Endothelial cell of umbilical vein (primary cell): ENCODE results near the gene CEP104. TPM values are rescaled to one million over a fixed set of nuclear protein-coding genes. Genes with fewer than 3 reads are reported as not detected.

ENCODE experiments used
- BruUV-seq: library from RNA; stranded (reverse); fragments of 400-500 nt; replicated peaks from 2 replicates; lab custom pipeline; 2021; lab: Mats Ljungman, UMichigan
- CTCF ChIA-PET: fragments of 300-600, 350-600 bp; sonication (Branson Sonifier 250); formaldehyde crosslinking; loops from one replicate; lab custom pipeline; 2021; ENCODE audit warnings: antibody characterized with exemption, inconsistent platforms; lab: Charles Lee
- POLR2A ChIA-PET: fragments of 300-600, 350-600 bp; sonication (Branson Sonifier 250); formaldehyde crosslinking; loops from one replicate; lab custom pipeline; 2021; ENCODE audit warnings: antibody characterized with exemption, inconsistent platforms; lab: Charles Lee
- DNase-seq: peaks from one replicate; pipeline ENCODE4 v3.0.0-alpha.2; 2011; ENCODE audit warnings: low read depth, low spot score
- FAIRE-seq: peaks from 2 replicates; lab custom pipeline; 2011; peaks lifted over from hg19 to GRCh38; lab: Jason Lieb, UNC
- H2AFZ ChIP-seq: 2 replicates; pipeline ENCODE4 v1.6.0; 2012; ENCODE audit warnings: low read depth, low read length, control low read depth, inconsistent platforms
- H3K27ac ChIP-seq: 2 replicates; pipeline ENCODE4 v1.5.1; 2011; ENCODE audit warnings: low read depth, mild to moderate bottlenecking, control low read depth, low read length, moderate library complexity; ENCODE audit not compliant: insufficient read depth
- H3K27me3 ChIP-seq, 2 experiments: 2 replicates each; pipeline versions ENCODE4 v1.6.0 to v1.6.1; 2011; ENCODE audit warnings: low read length in 2 of 2, mixed read lengths in 1 of 2; ENCODE audit not compliant: control insufficient read depth in 2 of 2, insufficient read depth in 2 of 2
- H3K36me3 ChIP-seq, 2 experiments: 2 replicates in 1 of 2; 3 replicates in 1 of 2; pipeline ENCODE4 v1.5.1; 2011; ENCODE audit warnings: low read length in 2 of 2, mild to moderate bottlenecking in 1 of 2, moderate library complexity in 1 of 2; ENCODE audit not compliant: control insufficient read depth in 2 of 2, insufficient read depth in 2 of 2; ENCODE audit errors: extremely low read depth in 1 of 2
- H3K4me1 ChIP-seq: 3 replicates; pipeline ENCODE4 v1.5.1; 2011; ENCODE audit warnings: mild to moderate bottlenecking, low read length; ENCODE audit not compliant: control insufficient read depth, insufficient read depth; ENCODE audit errors: extremely low read depth
- H3K4me2 ChIP-seq: 2 replicates; pipeline ENCODE4 v1.6.1; 2011; ENCODE audit warnings: low read length, control low read depth, mixed read lengths; ENCODE audit not compliant: insufficient read depth
- H3K4me3 ChIP-seq, 3 experiments: fragments of 200-600 bp in 1 of 3; sonication (generic), shearing (Covaris generic) in 1 of 3; replicated peaks in 1 of 3; 2 replicates each; pipeline ENCODE4 v1.5.1; 2011 to 2016; ENCODE audit warnings: control low read depth in 3 of 3, low read length in 3 of 3, mild to moderate bottlenecking in 2 of 3, inconsistent platforms in 1 of 3, low read depth in 1 of 3, moderate library complexity in 1 of 3; ENCODE audit not compliant: insufficient read depth in 1 of 3
- H3K79me2 ChIP-seq: 2 replicates; pipeline ENCODE4 v1.6.0; 2012; ENCODE audit warnings: low read length, inconsistent platforms; ENCODE audit not compliant: control insufficient read depth, insufficient read depth
- H3K9ac ChIP-seq: replicated peaks from 2 replicates; pipeline ENCODE3; 2011; ENCODE audit warnings: low read length, control low read depth; ENCODE audit not compliant: insufficient read depth; ENCODE audit errors: extremely low read depth
- H3K9me1 ChIP-seq: replicated peaks from 3 replicates; pipeline ENCODE4 v1.6.0; 2011; ENCODE audit warnings: mild to moderate bottlenecking, low read length; ENCODE audit not compliant: control insufficient read depth, insufficient read depth; ENCODE audit errors: extremely low read depth
- H3K9me3 ChIP-seq: replicated peaks from 2 replicates; pipeline ENCODE4 v1.5.1; 2012; ENCODE audit warnings: low read length, inconsistent platforms; ENCODE audit not compliant: control insufficient read depth, insufficient read depth
- H4K20me1 ChIP-seq: replicated peaks from 2 replicates; pipeline ENCODE3; 2011; ENCODE audit warnings: mild to moderate bottlenecking, low read length; ENCODE audit not compliant: control insufficient read depth, insufficient read depth; ENCODE audit errors: extremely low read depth
- EZH2 ChIP-seq: IDR thresholded peaks from 2 replicates; pipeline ENCODE4 v1.6.1; 2012; ENCODE audit warnings: borderline replicate concordance, low read depth, mild to moderate bottlenecking, moderate library complexity, low read length, inconsistent platforms; ENCODE audit not compliant: severe bottlenecking
- POLR2AphosphoS5 ChIP-seq: IDR thresholded peaks from 2 replicates; pipeline ENCODE4 v1.6.1; 2012; ENCODE audit warnings: low read depth, mild to moderate bottlenecking, control low read depth, low read length, moderate library complexity; ENCODE audit not compliant: insufficient read depth
- dilution Hi-C: fragments of 300-500 bp; cut with MboI; formaldehyde crosslinking; loops from one replicate; pipeline ENCODE4 v1.15.0; 2019; ENCODE audit warnings: low sequenced_read_pairs; ENCODE audit not compliant: extremely low pct_ligation_motif_present
- intact Hi-C: fragments of 100-400 bp; cut with micrococcal nuclease; formaldehyde crosslinking; loops from one replicate; pipeline ENCODE4 v1.10.0; 2022
- polyA plus RNA-seq, 4 experiments: library from polyadenylated mRNA; depleted of rRNA in 3 of 4; stranded (reverse) in 3 of 4; unstranded in 1 of 4; fragments of >200 nt; gene quantifications; 2 replicates each; pipeline versions ENCODE4 v1.2.1 to v1.2.3, GENCODE V29; 2011 to 2012; ENCODE audit warnings: missing spikeins in 1 of 4
- total RNA-seq: library from RNA; stranded (reverse); gene quantifications from 2 replicates; pipeline ENCODE4 v1.2.3, GENCODE V29; 2021
- TF ChIP-seq, protein P1 (sequence below): IDR thresholded peaks from 2 replicates; pipeline ENCODE4 v1.6.1; 2011; ENCODE audit not compliant: insufficient read depth, insufficient read length

CEP104 gene
- total and polyA plus RNA-seq, 2 donors (not counting 3 experiments of a cell fraction or from before 2014, with no cell fraction given): 12.4 to 43.0 TPM

DNA sequence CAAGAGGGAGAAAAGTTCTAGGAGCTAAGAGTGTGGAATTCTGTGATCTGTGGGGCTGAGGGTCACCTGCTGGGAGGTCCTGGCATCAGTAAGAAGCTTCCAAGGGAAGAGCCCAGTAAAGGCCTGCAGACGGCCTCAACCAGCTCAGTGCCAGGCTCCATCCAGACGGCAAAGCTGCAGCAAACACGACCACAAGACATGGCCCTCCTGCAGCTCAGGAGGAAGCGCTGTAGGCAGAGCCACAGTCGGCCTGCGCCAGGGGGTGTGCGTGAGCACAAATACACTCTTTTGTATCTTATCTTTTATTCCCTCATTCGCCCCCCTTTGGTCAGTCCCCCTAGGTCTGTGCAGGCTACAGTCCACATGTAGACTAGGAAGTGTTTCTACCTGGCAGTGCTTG, 29.7 kb upstream of the CEP104 start:
- BruUV-seq: no TSS peak
- CTCF ChIA-PET: no interaction called here
- no peaks in the 10 kb centered on the region for H3K9me3 ChIP-seq
- no peak overlapping the region for H3K27ac ChIP-seq
- H3K79me2 ChIP-seq: no peaks in the 10 kb centered on the region
- peaks cover 6 to 23% of the 10 kb centered on the region in 2 experiments for H3K36me3 ChIP-seq
- no peak overlapping the region for H3K4me3 ChIP-seq
- H3K27me3 ChIP-seq: no peaks in the 10 kb centered on the region
- no peak for DNase-seq
- H2AFZ ChIP-seq: no peak overlapping the region
- H3K4me1 ChIP-seq: no peaks in the 10 kb centered on the region
- H3K9me1 ChIP-seq: no peaks in the 10 kb centered on the region
- no peak overlapping the region for H3K9ac ChIP-seq
- H3K4me2 ChIP-seq: no peak overlapping the region
- no peak for FAIRE-seq
- dilution Hi-C loops: no loop called here
- intact Hi-C loops: no loop called here
- H4K20me1 ChIP-seq: no peaks in the 10 kb centered on the region
- TF ChIP-seq EZH2: no peak
- TF ChIP-seq POLR2AphosphoS5: no peak
- POLR2A ChIA-PET: no interaction called here

DNA sequence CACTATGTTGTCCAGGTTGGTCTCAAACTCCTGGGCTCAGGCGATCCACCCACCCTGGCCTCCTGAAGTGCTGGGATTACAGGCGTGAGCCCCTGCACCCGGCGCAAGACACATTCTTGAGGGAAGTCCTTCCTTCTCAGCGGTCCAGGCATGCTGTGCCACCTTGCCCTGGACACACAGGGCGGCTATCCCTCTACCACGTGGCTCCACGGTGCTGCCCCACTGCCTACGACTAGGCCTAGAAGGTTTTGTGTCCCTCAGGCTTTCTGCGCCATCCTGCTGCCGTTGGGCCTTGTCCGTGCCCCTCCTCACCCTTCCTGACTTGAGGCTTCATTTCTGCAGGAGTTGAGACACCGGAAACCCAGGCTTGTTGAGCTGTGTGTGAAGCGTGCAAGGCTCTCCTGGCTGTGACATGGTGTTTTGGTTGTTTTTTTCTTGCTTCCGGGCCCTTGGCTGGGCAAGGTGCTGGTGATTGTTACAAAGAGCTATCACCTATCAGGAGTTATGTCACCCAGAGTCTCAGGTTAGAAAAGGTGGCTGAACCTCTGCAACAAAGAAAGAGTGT, 29.2 kb upstream of the CEP104 start:
- Histone ChIP-seq H3K9me1 (no peaks in the 10 kb centered on the region), H3K9ac (no peak overlapping the region), H4K20me1 (no peaks in the 10 kb centered on the region), H3K4me2 (no peak overlapping the region), H3K9me3 (no peaks in the 10 kb centered on the region), H3K4me3 (no peak overlapping the region), H3K27ac (no peak overlapping the region), H3K36me3 (peaks cover 6 to 20% of the 10 kb centered on the region in 2 experiments), H3K79me2 (no peaks in the 10 kb centered on the region), H3K4me1 (no peaks in the 10 kb centered on the region), H3K27me3 (no peaks in the 10 kb centered on the region), H2AFZ (no peak overlapping the region)
- ChIA-PET CTCF (no interaction called here), POLR2A (no interaction called here)
- dilution Hi-C loops: no loop called here
- FAIRE-seq: no peak
- no peak for DNase-seq
- TF ChIP-seq, protein P1, sequence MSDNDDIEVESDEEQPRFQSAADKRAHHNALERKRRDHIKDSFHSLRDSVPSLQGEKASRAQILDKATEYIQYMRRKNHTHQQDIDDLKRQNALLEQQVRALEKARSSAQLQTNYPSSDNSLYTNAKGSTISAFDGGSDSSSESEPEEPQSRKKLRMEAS: no peak
- intact Hi-C loops: no loop called here
- no TSS peak for BruUV-seq
